ACC112 (cell line): ENCODE results near the gene STARD10.

Source experiments
- H2AFZ ChIP-seq: fragments of 200-600 bp; sonication (generic); one replicate; pipeline ENCODE4 v1.6.0; 2017; ENCODE audit warnings: antibody characterized with exemption, low read length; ENCODE audit not compliant: unreplicated experiment
- H3K27ac ChIP-seq: fragments of 200-600 bp; sonication (generic); 2 replicates; pipeline ENCODE4 v1.5.1; 2014; ENCODE audit warnings: low read depth, mild to moderate bottlenecking, antibody characterized with exemption, low read length, moderate library complexity
- H3K27me3 ChIP-seq: fragments of 200-600 bp; sonication (generic); 2 replicates; pipeline ENCODE4 v1.6.1; 2014; ENCODE audit warnings: mild to moderate bottlenecking, antibody characterized with exemption, low read length, moderate library complexity, mixed read lengths; ENCODE audit not compliant: insufficient read depth
- H3K36me3 ChIP-seq: fragments of 200-600 bp; sonication (generic); 2 replicates; pipeline ENCODE4 v1.6.1; 2016; ENCODE audit warnings: mild to moderate bottlenecking, antibody characterized with exemption, low read length, moderate library complexity, mixed read lengths; ENCODE audit not compliant: insufficient read depth
- H3K4me1 ChIP-seq: fragments of 200-600 bp; sonication (generic); one replicate; pipeline ENCODE4 v1.6.1; 2016; ENCODE audit warnings: low read length, mixed read lengths; ENCODE audit not compliant: insufficient read depth, unreplicated experiment, control insufficient read depth
- H3K4me3 ChIP-seq: fragments of 200-600 bp; sonication (generic); 2 replicates; pipeline ENCODE4 v1.5.1; 2014; ENCODE audit warnings: mild to moderate bottlenecking, low read depth, low read length
- H3K79me2 ChIP-seq: fragments of 200-600 bp; sonication (generic); one replicate; pipeline ENCODE4 v1.6.0; 2016; ENCODE audit warnings: low read length; ENCODE audit not compliant: control insufficient read depth, unreplicated experiment, insufficient read depth

Gene STARD10

DNA sequence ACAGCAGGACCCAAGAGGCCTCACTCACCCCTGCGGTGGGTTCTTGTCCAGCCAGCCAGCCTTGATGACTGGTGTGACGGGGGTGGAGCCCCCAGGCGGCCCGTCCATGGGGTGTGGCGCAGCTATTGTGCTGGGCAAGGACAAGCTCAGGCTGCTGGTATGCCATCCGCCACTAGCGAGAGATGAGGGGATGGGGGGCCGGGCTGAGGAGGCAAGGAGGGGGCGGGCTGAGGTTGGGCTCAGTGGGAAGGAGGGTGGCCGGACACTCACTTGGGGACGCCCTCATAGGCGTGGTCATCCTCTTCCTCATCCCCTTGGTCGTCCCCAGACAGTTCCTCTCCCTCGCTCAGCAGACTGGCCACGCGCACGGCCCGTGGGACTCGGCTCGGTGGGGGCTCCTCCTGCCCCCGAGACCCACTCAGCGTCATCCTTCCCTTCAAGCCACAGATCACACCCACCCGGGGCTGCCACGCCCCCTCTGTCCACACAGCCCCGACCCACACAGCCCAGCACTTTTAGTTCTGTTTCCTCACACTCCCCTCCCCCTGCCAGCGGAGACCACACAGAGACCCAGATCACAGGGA lies 81.6 kb downstream of the STARD10 start:
- Histone ChIP-seq H3K36me3 (no peaks in the 10 kb centered on the region), H3K4me1 (no peaks in the 10 kb centered on the region), H3K27me3 (no peaks in the 10 kb centered on the region), H3K4me3 (no peak overlapping the region), H3K79me2 (peaks cover 15% of the 10 kb centered on the region), H2AFZ (no peak overlapping the region), H3K27ac (no peak overlapping the region)

DNA sequence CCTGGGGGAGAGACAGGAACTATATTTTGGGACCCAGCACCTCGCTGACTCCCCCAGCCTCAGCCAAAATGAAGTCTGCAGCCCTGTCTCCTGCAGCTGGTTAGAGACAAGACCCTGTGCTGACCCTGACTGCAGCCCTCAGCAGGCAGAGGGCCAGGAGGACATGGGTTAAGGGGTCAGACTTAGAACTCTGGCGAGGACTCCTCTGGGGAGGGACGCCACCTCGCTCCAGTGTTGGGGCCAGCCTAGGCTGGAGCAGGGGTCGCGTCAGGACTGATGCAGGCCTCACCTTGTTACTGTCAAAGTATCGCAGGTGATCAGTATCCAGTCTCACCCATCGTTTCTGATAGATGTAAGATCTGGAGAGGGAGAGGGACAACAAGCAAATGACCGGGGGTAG lies 82.7 kb downstream of the STARD10 start:
- H3K36me3 ChIP-seq, result no peaks in the 10 kb centered on the region
- no peak overlapping the region for H2AFZ ChIP-seq
- H3K27ac ChIP-seq, result no peak overlapping the region
- no peaks in the 10 kb centered on the region for H3K4me1 ChIP-seq
- H3K4me3 ChIP-seq, result no peak overlapping the region
- no peaks in the 10 kb centered on the region for H3K27me3 ChIP-seq
- H3K79me2 ChIP-seq, result peaks cover 5% of the 10 kb centered on the region

DNA sequence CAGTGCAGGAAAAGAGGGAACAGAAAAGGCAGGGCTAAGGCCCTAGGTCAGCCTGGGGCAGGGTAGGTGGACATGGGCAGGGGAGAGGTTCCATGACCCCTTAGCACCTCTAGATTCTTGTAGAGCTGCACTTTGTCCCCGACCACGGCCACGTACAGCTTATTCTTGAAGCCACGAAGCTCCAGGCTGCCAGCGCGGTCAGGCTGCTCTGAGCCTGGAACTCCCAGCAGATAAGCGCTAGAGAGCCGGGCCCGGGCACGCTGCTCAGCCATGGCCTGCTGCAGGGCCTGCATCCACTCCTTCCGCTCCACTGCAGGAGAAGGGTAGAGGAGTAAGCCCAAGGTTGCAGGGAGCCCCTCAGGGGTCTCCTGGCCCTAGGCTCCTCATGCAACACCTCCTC lies 83.6 kb downstream of the STARD10 start:
- no peak overlapping the region for H3K27ac ChIP-seq
- H3K79me2 ChIP-seq, result peaks cover 5% of the 10 kb centered on the region
- H3K4me3 ChIP-seq, result no peak overlapping the region
- no peaks in the 10 kb centered on the region for H3K36me3 ChIP-seq
- no peak overlapping the region for H2AFZ ChIP-seq
- no peaks in the 10 kb centered on the region for H3K27me3 ChIP-seq
- no peaks in the 10 kb centered on the region for H3K4me1 ChIP-seq

DNA sequence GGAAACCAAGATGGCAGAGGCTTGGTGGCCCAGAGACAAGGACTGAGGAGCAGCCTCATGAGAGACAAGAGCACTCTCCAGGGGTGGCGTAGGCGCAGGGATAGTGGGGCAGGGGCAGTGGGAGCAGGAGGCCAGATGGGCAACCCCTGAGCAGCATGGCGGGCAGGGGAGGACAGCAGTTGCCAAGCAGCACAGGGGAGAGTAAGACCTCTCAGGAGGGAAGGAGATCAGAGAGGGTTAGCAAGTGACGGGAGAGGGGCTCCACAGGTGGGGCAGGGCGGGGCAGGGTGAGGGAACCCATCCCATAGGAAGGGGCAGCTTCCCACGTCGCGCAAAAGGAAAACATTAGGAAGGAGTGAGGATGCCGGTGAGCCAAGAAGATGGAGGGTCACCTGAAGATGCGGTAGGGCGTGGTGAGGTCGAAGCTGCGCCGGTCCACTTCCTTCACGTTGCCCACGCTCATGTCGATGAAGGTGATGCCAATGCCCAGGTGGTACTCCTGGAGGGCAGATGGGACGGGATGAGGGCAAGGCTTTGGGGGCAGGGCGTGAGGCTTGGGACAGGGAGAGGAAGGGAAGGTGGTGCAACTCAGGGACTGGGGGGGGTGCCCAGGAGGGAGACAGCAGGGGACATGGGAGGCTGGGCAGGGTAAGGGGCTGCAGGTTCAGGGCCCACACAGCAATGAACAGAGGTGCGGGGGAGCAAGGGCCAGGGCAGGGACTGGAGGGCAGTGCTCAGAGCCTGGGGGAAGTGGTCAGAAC lies 84.2 kb downstream of the STARD10 start:
- no peak overlapping the region for H3K27ac ChIP-seq
- H3K79me2 ChIP-seq, result peaks cover 5% of the 10 kb centered on the region
- H3K4me3 ChIP-seq, result no peak overlapping the region
- no peaks in the 10 kb centered on the region for H3K4me1 ChIP-seq
- no peak overlapping the region for H2AFZ ChIP-seq
- no peaks in the 10 kb centered on the region for H3K27me3 ChIP-seq
- no peaks in the 10 kb centered on the region; the same call in 1 of the 2 replicates for H3K36me3 ChIP-seq

DNA sequence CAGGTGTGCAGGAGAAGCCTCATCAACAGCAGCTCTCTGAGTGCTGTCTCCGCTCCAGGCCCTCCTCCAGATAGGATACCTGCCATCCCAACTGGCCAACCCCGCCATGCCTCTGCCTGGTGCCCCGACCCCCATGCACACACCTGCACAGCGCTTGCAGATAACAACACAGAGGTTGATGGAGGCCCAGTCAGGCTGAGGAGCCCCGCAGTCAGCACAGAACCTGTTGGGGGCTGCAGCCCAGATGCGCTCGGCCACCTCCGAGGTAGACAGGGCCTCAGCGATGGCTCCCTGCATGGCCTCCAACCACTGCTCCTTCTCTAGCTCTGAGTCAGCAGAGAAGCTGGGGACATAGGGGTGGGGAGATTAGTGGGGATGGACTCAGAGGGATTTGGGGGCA lies 86.8 kb downstream of the STARD10 start:
- Histone ChIP-seq H3K27me3 (no peaks in the 10 kb centered on the region), H3K79me2 (no peaks in the 10 kb centered on the region), H3K4me1 (peaks cover 13% of the 10 kb centered on the region), H3K36me3 (no peaks in the 10 kb centered on the region; the same call in 1 of the 2 replicates), H3K27ac (no peak overlapping the region), H2AFZ (no peak overlapping the region), H3K4me3 (no peak overlapping the region)

DNA sequence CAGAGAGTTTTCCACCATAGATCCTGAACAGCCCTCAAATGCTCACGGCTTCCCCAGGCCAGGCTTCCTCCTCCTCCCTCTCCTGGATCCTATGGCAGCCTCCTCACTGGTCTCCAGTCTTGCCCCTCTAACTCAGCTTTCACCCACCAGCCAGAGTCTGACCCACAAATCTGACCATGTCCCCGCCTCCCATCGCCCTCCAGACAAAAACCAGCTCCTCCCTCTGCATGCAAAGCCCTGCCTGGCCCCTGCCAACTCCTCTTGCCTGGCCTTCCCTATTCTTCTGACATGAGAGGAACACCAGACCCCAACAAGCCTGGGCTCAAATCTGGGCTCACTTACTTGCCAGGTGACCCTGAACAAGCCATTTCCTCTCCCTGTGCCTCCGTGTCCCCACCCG lies 87.3 kb downstream of the STARD10 start:
- H3K36me3 ChIP-seq, result no peaks in the 10 kb centered on the region; the same call in 1 of the 2 replicates
- H3K27me3 ChIP-seq, result no peaks in the 10 kb centered on the region
- H3K79me2 ChIP-seq, result no peaks in the 10 kb centered on the region
- no peak overlapping the region for H2AFZ ChIP-seq
- H3K4me1 ChIP-seq, result peaks cover 13% of the 10 kb centered on the region
- no peak overlapping the region for H3K4me3 ChIP-seq
- H3K27ac ChIP-seq, result no peak overlapping the region

DNA sequence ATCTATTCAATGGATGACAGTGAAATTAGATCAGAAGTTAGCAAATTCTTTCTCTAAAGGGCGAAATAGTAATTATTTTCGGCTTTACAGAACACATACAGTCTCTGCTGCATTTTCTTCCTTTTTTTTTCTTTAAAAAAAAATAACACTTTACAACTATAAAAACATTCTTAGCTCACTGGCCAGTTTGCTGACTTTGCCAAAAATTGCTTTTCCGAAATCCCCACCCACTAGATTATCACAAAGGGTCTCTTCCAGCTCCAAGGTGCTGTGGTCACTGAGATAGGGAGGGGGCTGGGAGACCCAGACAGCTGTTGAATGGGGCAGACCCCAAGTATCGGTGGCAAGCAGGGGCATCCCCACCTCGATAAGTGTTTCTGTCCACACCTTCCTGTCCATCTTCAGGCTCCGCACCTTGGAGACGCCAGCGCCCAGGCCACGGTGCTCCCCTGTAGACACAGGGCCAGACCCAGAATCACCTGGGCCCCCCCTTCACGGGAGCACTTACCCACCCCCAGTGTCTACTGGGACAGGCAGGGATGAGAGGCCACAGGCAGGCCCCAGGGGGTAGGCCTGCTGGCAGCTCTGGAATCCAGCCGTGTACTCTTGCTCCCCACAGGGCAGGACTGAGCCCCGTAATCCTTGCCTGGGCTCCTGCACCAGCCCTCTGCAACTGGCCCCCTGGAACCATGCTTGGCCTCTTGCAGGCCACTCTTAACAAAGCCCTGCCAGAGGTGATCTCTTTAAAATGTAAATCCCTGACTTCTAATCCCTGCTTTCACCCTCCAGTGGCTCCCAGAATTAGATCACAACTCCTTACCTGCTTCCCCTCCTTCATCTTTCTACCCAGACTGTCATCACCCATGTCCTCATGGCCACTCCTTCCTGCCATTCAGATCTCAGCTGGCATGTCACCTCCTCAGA lies 88.1 kb downstream of the STARD10 start:
- peaks cover 13% of the 10 kb centered on the region for H3K4me1 ChIP-seq
- H3K79me2 ChIP-seq, result no peaks in the 10 kb centered on the region
- H2AFZ ChIP-seq, result no peak overlapping the region
- H3K27me3 ChIP-seq, result no peaks in the 10 kb centered on the region
- peaks cover 4% of the 10 kb centered on the region; the same call in 1 of the 2 replicates for H3K36me3 ChIP-seq
- H3K27ac ChIP-seq, result no peak overlapping the region
- H3K4me3 ChIP-seq, result no peak overlapping the region

DNA sequence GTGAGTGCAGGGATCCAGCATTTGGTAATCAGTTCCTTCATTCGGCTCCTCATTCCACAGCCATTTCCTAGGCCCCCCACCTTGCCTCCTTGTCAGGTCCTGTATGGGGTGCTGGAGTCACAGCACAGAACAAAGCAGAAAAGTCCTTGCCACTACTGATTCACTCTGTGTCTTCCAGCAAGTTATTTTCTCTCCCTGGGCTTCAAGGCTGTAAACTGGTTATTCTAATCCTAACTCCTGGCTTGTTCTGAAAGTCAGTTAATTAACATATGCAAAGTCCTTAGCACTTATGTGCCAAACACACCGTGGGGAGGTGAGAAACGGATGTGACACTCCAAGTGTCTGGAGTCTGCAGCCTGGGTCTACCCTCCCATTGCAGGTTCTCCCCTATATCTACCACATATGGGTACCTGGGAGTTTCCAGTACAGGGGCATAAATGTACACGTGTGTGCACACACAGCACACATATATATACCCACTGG lies 89.0 kb downstream of the STARD10 start:
- peaks cover 4% of the 10 kb centered on the region; the same call in 1 of the 2 replicates for H3K36me3 ChIP-seq
- no peaks in the 10 kb centered on the region for H3K79me2 ChIP-seq

More for the DNA sequence above, 89.0 kb downstream of the STARD10 start:
- no peak overlapping the region for H3K4me3 ChIP-seq
- H3K27me3 ChIP-seq, result no peaks in the 10 kb centered on the region
- H2AFZ ChIP-seq, result no peak overlapping the region
- H3K4me1 ChIP-seq, result peaks cover 18% of the 10 kb centered on the region
- no peak overlapping the region for H3K27ac ChIP-seq
